HepG2 (cell line): ENCODE measurements around the gene CENPW. TPM values are rescaled to one million over a fixed set of nuclear protein-coding genes. Genes with fewer than 3 reads are reported as not detected.

Experiments
- CEBPG ChIP-seq: IDR thresholded peaks from 2 replicates; pipeline ENCODE4 v1.6.1; 2016
- HCFC1 ChIP-seq: fragments of 150-350 bp; IDR thresholded peaks from 2 replicates; pipeline ENCODE4 v1.6.1; 2014; ENCODE audit warnings: low read depth, low read length
- HOMEZ ChIP-seq: IDR thresholded peaks from 2 replicates; pipeline ENCODE4 v1.6.1; 2016; ENCODE audit warnings: low read depth
- MBD4 ChIP-seq: IDR thresholded peaks from 2 replicates; pipeline ENCODE4 v1.6.1; 2012; ENCODE audit warnings: low read length, inconsistent platforms, borderline replicate concordance
- NR2C2 ChIP-seq: sonication (generic); formaldehyde crosslinking; IDR thresholded peaks from 2 replicates; pipeline ENCODE4 v1.4.0; 2020; ENCODE audit warnings: missing genetic modification reagents, mild to moderate bottlenecking, moderate library complexity, borderline replicate concordance
- NR2F6 ChIP-seq, 2 experiments: IDR thresholded peaks; 2 replicates each; pipeline ENCODE4 v1.6.1; 2016; ENCODE audit warnings: antibody characterized with exemption in 1 of 2, mild to moderate bottlenecking in 1 of 2
- RXRB ChIP-seq: IDR thresholded peaks from 2 replicates; pipeline ENCODE4 v1.6.1; 2016; ENCODE audit warnings: borderline replicate concordance, missing genetic modification reagents, missing compliant biosample characterization
- SAP130 ChIP-seq: IDR thresholded peaks from 2 replicates; pipeline ENCODE4 v1.6.1; 2016; ENCODE audit warnings: low read depth
- TBX2 ChIP-seq: sonication (generic); formaldehyde crosslinking; IDR thresholded peaks from 2 replicates; pipeline ENCODE4 v1.5.0; 2020; ENCODE audit warnings: missing genetic modification reagents, mild to moderate bottlenecking, borderline replicate concordance
- TBX3 ChIP-seq: fragments of 450-650 bp; IDR thresholded peaks from 2 replicates; pipeline ENCODE4 v1.6.1; 2017; ENCODE audit warnings: antibody characterized with exemption, mild to moderate bottlenecking, inconsistent platforms, borderline replicate concordance
- ZMYM4 ChIP-seq: sonication (generic); formaldehyde crosslinking; IDR thresholded peaks from 2 replicates; pipeline ENCODE4 v1.8.1; 2023; ENCODE audit warnings: mild to moderate bottlenecking, missing genetic modification reagents
- ZNF326 ChIP-seq: sonication (generic); formaldehyde crosslinking; IDR thresholded peaks from 2 replicates; pipeline ENCODE4 v1.4.0; 2020; ENCODE audit warnings: missing genetic modification reagents, borderline replicate concordance
- ZNF644 ChIP-seq: IDR thresholded peaks from 2 replicates; pipeline ENCODE4 v1.6.1; 2016; ENCODE audit warnings: low read depth
- ZNF652 ChIP-seq: IDR thresholded peaks from 2 replicates; pipeline ENCODE4 v1.6.1; 2016; ENCODE audit warnings: low read depth, borderline replicate concordance
- ZSCAN22 ChIP-seq: sonication (generic); formaldehyde crosslinking; IDR thresholded peaks from 2 replicates; pipeline ENCODE4 v1.4.0; 2020; ENCODE audit warnings: mild to moderate bottlenecking, missing genetic modification reagents
- polyA plus RNA-seq, 8 experiments: library from polyadenylated mRNA; depleted of rRNA in 3 of 8; stranded (reverse) in 7 of 8; unstranded in 1 of 8; fragments of >200 nt; fragmentation: Illumina TruSeq in 4 of 8; extraction: Trizol in 4 of 8; gene quantifications; 2 replicates each; pipeline versions ENCODE4 v1.2.1 to v1.2.3, GENCODE V29; 2011 to 2016; ENCODE audit warnings: low read depth in 4 of 8, missing spikeins in 1 of 8, mixed read lengths in 1 of 8; ENCODE audit not compliant: insufficient read depth in 1 of 8
- total RNA-seq, 5 experiments: library from RNA; depleted of rRNA; stranded (reverse); fragments of >200 nt; fragmentation: Illumina TruSeq; extraction: Trizol; gene quantifications; 2 replicates each; pipeline ENCODE4 v1.2.3, GENCODE V29; 2016; ENCODE audit warnings: low read depth in 1 of 5
- TF ChIP-seq, protein P1 (sequence below): IDR thresholded peaks from 2 replicates; pipeline ENCODE4 v1.4.0; 2020; ENCODE audit warnings: mild to moderate bottlenecking, missing genetic modification reagents
- TF ChIP-seq, protein P2 (sequence below): sonication (generic); formaldehyde crosslinking; IDR thresholded peaks from 2 replicates; pipeline ENCODE4 v1.5.0; 2020; ENCODE audit warnings: mild to moderate bottlenecking, missing genetic modification reagents

The CENPW gene
- total and polyA plus RNA-seq, 2 of the 13 experiments (the other 11 are each of a cell fraction or from before 2014, with no cell fraction given), result 8.6 to 94.7 TPM

GRCh38 chr6:126380072-126380583 lies 40.2 kb downstream of the CENPW start (continued):
- TF ChIP-seq HOMEZ, result peak; percentile 79
- peak; percentile 31; the same call in 1 of the 2 replicates for TF ChIP-seq CEBPG (CRISPR knock-in tag)
- peak; percentile 39; the same call in 1 of the 2 replicates for TF ChIP-seq MBD4
- TF ChIP-seq RXRB, result peak; percentile 57
- TF ChIP-seq ZNF644 (CRISPR knock-in tag), result peak; percentile 85
- peak; percentile 34; the same call in 1 of the 2 replicates for TF ChIP-seq TBX2
- TF ChIP-seq NR2F6 (IDR thresholded peaks at IDR 0.05), result peak; percentile 97
- peak; percentile 95 for TF ChIP-seq NR2F6 (CRISPR knock-in tag; IDR thresholded peaks at IDR 0.05)
- no peak for TF ChIP-seq HCFC1
- no peak for TF ChIP-seq ZNF326
- peak; percentile 72 for TF ChIP-seq ZMYM4 (CRISPR knock-in tag)
- TF ChIP-seq ZSCAN22 (CRISPR knock-in tag), result no peak
- TF ChIP-seq, protein P1, sequence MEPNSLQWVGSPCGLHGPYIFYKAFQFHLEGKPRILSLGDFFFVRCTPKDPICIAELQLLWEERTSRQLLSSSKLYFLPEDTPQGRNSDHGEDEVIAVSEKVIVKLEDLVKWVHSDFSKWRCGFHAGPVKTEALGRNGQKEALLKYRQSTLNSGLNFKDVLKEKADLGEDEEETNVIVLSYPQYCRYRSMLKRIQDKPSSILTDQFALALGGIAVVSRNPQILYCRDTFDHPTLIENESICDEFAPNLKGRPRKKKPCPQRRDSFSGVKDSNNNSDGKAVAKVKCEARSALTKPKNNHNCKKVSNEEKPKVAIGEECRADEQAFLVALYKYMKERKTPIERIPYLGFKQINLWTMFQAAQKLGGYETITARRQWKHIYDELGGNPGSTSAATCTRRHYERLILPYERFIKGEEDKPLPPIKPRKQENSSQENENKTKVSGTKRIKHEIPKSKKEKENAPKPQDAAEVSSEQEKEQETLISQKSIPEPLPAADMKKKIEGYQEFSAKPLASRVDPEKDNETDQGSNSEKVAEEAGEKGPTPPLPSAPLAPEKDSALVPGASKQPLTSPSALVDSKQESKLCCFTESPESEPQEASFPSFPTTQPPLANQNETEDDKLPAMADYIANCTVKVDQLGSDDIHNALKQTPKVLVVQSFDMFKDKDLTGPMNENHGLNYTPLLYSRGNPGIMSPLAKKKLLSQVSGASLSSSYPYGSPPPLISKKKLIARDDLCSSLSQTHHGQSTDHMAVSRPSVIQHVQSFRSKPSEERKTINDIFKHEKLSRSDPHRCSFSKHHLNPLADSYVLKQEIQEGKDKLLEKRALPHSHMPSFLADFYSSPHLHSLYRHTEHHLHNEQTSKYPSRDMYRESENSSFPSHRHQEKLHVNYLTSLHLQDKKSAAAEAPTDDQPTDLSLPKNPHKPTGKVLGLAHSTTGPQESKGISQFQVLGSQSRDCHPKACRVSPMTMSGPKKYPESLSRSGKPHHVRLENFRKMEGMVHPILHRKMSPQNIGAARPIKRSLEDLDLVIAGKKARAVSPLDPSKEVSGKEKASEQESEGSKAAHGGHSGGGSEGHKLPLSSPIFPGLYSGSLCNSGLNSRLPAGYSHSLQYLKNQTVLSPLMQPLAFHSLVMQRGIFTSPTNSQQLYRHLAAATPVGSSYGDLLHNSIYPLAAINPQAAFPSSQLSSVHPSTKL (CRISPR knock-in tag), result peak; percentile 77
- TF ChIP-seq SAP130 (CRISPR knock-in tag), result peak; percentile 29; the same call in 1 of the 2 replicates
- TF ChIP-seq, protein P2, sequence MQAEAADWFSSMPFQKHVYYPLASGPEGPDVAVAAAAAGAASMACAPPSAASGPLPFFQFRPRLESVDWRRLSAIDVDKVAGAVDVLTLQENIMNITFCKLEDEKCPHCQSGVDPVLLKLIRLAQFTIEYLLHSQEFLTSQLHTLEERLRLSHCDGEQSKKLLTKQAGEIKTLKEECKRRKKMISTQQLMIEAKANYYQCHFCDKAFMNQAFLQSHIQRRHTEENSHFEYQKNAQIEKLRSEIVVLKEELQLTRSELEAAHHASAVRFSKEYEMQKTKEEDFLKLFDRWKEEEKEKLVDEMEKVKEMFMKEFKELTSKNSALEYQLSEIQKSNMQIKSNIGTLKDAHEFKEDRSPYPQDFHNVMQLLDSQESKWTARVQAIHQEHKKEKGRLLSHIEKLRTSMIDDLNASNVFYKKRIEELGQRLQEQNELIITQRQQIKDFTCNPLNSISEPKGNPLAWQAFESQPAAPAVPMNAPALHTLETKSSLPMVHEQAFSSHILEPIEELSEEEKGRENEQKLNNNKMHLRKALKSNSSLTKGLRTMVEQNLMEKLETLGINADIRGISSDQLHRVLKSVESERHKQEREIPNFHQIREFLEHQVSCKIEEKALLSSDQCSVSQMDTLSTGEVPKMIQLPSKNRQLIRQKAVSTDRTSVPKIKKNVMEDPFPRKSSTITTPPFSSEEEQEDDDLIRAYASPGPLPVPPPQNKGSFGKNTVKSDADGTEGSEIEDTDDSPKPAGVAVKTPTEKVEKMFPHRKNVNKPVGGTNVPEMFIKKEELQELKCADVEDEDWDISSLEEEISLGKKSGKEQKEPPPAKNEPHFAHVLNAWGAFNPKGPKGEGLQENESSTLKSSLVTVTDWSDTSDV (CRISPR knock-in tag), result no peak
- TF ChIP-seq ZNF652, result peak; percentile 29; the same call in 1 of the 2 replicates
- 0 out of 2 replicates have a peak, but pooled peaks have one; percentile 25 for TF ChIP-seq TBX3
- TF ChIP-seq NR2C2 (CRISPR knock-in tag), result peak; percentile 94
